ENCODE measurements around the gene KRTAP9-7.
"Not testable (repeated sequence)": the region's sequence is repeated elsewhere in the genome, so short reads cannot be mapped to it uniquely, and the experiment has no call there.

KRTAP9-7 gene, protein sequence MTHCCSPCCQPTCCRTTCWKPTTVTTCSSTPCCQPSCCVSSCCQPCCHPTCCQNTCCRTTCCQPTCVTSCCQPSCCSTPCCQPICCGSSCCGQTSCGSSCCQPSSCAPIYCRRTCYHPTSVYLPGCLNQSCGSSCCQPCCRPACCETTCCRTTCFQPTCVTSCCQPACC

DNA sequence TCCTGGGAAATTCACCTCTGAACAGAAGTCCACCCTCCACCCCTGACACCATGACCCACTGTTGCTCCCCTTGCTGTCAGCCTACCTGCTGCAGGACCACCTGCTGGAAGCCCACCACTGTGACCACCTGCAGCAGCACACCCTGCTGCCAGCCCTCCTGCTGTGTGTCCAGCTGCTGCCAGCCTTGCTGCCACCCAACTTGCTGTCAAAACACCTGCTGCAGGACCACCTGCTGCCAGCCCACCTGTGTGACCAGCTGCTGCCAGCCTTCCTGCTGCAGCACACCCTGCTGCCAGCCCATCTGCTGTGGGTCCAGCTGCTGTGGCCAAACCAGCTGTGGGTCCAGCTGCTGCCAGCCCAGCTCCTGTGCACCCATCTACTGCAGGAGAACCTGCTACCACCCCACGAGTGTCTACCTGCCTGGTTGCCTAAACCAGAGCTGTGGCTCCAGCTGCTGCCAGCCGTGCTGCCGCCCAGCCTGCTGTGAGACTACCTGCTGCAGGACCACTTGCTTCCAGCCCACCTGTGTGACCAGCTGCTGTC lies at the start of gene KRTAP9-7:
Gene KRTAP9-7 (plus strand): TSS at position 51 of the 543 bp plus-strand sequence. CDS start 0 bp downstream, at position 51.
- DNase-seq (ENCODE audit: low read depth in 2 of 2), result not testable (repeated sequence)

DNA sequence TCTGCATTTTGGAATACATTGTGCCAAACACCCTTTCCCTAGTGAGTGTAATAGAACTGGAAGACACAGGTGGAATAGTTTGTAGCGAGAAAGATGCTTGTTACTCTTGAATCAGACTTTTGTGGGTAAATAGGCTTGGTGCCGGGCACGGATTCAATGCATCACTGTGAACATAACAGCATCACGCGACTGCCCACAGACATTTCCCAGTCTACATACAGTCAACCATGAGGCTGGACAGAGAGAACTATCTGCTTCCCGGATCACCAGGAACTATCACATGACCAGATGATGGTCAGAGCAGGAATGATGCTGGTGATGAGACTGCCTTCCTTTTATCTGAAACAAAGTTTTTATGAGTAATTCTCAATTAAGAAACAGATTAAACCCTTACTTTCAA lies 49.4 kb upstream of the KRTAP9-7 start:
- no peak for DNase-seq (ENCODE audit: low read depth in 2 of 2)

DNA sequence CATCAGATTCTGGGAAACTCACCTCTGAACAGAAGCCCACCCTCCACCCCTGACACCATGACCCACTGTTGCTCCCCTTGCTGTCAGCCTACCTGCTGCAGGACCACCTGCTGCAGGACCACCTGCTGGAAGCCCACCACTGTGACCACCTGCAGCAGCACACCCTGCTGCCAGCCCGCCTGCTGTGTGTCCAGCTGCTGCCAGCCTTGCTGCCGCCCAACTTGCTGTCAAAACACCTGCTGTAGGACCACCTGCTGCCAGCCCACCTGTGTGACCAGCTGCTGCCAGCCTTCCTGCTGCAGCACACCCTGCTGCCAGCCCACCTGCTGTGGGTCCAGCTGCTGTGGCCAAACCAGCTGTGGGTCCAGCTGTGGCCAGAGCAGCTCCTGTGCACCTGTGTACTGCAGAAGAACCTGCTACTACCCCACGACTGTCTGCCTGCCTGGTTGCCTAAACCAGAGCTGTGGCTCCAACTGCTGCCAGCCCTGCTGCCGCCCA lies 48.9 kb upstream of the KRTAP9-7 start, which contains the start of gene KRTAP9-2:
Gene KRTAP9-2 (plus strand): TSS at position 51 of the 498 bp plus-strand sequence. CDS start 7 bp downstream, at position 58.
- DNase-seq (ENCODE audit: low read depth in 2 of 2), result not testable (repeated sequence)

DNA sequence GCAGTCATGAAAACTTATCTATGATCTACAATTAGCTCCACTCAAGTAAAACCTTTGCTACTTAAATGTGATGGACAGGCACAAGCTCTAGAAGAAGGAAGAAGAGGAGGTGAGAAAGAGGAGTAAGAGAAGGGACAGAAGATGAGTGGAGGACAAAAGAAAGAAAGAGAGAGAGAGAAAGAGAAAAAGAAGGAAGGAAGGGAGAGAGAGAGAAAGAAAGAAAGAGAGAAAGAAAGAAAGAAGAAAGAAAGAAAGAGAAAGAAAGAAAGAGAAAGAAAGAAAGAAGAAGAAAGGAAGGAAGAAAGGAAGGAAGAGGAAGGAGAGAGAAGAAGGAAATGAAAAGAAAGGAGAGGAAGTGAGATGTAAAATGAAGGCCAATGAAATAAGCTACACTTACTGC lies 45.4 kb upstream of the KRTAP9-7 start:
- no peak for DNase-seq (ENCODE audit: low read depth in 2 of 2)

DNA sequence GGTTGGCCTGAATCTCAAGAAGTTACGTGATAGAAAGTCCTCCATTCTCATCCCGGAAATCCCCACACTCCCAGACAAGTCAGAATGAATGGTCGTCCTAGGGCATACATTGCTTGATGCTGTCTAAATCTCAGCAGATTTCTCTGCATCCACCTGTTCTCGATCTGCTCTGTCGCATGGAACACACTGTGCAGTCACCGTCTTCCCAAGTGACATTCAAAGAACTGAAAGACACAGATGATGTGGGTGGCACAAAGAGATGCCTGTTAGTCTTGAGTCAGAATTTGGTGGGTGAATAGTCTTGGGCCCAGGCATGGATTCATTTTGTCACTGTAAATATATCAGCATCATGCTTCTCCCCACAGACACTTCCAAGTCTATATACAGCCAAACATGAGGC lies 43.8 kb upstream of the KRTAP9-7 start:
- DNase-seq (ENCODE audit: low read depth in 2 of 2), result no peak

DNA sequence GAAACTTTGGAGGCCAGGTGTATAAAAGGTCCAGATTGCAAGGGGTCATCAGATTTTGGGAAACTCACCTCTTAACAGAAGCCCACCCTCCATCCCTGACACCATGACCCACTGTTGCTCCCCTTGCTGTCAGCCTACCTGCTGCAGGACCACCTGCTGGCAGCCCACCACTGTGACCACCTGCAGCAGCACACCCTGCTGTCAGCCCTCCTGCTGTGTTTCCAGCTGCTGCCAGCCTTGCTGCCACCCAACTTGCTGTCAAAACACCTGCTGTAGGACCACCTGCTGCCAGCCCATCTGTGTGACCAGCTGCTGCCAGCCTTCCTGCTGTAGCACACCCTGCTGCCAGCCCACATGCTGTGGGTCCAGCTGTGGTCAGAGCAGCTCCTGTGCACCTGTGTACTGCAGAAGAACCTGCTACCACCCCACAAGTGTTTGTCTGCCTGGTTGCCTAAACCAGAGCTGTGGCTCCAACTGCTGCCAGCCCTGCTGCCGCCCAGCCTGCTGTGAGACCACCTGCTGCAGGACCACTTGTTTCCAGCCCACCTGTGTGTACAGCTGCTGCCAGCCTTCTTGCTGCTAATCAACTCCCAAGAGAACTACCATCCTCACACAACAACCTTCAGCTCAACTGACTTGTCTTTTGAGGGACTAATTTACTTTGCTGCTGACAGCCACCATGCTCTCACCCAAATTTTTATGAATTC lies 42.9 kb upstream of the KRTAP9-7 start, which contains the start of gene KRTAP9-3:
Gene KRTAP9-3 (plus strand): TSS at position 51 of the 707 bp plus-strand sequence. CDS start 53 bp downstream, at position 104.
- not testable (repeated sequence) for DNase-seq (ENCODE audit: low read depth in 2 of 2)

GRCh38 chr17:41237116-41237515 lies 38.4 kb upstream of the KRTAP9-7 start:
- not testable (repeated sequence) for DNase-seq (ENCODE audit: low read depth in 2 of 2)

GRCh38 chr17:41237949-41238437 lies 37.5 kb upstream of the KRTAP9-7 start, which contains the start of gene KRTAP9-8:
Gene KRTAP9-8, plus strand, starts transcription at chr17:41237999. Its CDS starts 53 bp downstream, at chr17:41238052.
- DNase-seq (ENCODE audit: low read depth in 2 of 2), result not testable (repeated sequence)

GRCh38 chr17:41246995-41247787 lies 28.3 kb upstream of the KRTAP9-7 start:
- not testable (repeated sequence) for DNase-seq (ENCODE audit: low read depth in 2 of 2)

GRCh38 chr17:41249637-41250240 lies 25.8 kb upstream of the KRTAP9-7 start, which contains the start of gene KRTAP9-4:
Gene KRTAP9-4, plus strand, starts transcription at chr17:41249687. Its CDS starts 34 bp downstream, at chr17:41249721.
- DNase-seq (ENCODE audit: low read depth in 2 of 2), result not testable (repeated sequence)

GRCh38 chr17:41251261-41251660 lies 24.2 kb upstream of the KRTAP9-7 start:
- DNase-seq (ENCODE audit: low read depth in 2 of 2), result no peak

- no peak for DNase-seq (ENCODE audit: low read depth in 2 of 2)
Measured at GRCh38 chr17:41254861-41255260, 20.6 kb upstream of the KRTAP9-7 start.

GRCh38 chr17:41255381-41256290 lies 19.9 kb upstream of the KRTAP9-7 start, which contains the start of gene KRTAP9-9:
Gene KRTAP9-9, plus strand, starts transcription at chr17:41255384.
- not testable (repeated sequence) for DNase-seq (ENCODE audit: low read depth in 2 of 2)

- DNase-seq (ENCODE audit: low read depth in 2 of 2), result no peak
Measured at GRCh38 chr17:41256291-41256685, 19.2 kb upstream of the KRTAP9-7 start.

DNA sequence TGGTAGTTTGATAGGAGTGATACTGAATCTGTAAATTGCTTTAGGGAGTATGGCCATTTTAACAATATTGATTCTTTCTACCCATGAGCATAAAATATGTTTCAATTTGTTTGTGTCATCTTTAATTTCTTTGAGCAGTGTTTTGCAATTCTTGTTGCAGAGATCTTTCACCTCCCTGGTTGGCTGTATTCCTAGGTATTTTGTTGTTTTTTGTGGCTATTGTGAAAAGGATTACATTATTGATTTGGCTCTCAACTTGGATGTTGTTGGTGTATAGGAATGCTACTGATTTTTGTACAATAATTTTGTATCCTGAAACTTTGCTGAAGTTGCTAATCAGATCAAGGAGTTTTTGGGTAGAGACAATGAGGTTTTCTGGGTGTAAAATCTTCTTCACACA lies 17.1 kb upstream of the KRTAP9-7 start:
- DNase-seq (ENCODE audit: low read depth in 2 of 2), result no peak

GRCh38 chr17:41263212-41263611 lies 12.3 kb upstream of the KRTAP9-7 start:
- DNase-seq (ENCODE audit: low read depth in 2 of 2), result no peak

GRCh38 chr17:41264599-41264998 lies 10.9 kb upstream of the KRTAP9-7 start:
- DNase-seq (ENCODE audit: low read depth in 2 of 2), result no peak

- no peak for DNase-seq (ENCODE audit: low read depth in 2 of 2)
Measured at GRCh38 chr17:41265078-41265477, 10.4 kb upstream of the KRTAP9-7 start, which contains the start of gene KRTAP9-6. Gene KRTAP9-6, plus strand, starts transcription at chr17:41265378. Its CDS starts 0 bp downstream, at chr17:41265378.

- DNase-seq (ENCODE audit: low read depth in 2 of 2), result no peak
Measured at GRCh38 chr17:41267711-41268110, 7.8 kb upstream of the KRTAP9-7 start.

DNA sequence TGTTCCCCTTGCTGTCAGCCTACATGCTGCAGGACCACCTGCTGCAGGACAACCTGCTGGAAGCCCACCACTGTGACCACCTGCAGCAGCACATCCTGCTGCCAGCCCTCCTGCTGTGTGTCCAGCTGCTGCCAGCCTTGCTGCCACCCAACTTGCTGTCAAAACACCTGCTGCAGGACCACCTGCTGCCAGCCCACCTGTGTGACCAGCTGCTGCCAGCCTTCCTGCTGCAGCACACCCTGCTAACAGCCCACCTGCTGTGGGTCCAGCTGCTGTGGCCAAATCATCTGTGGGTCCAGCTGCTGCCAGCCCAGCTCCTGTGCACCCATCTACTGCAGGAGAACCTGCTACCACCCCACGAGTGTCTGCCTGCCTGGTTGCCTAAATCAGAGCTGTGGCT lies 4.2 kb upstream of the KRTAP9-7 start:
- not testable (repeated sequence) for DNase-seq (ENCODE audit: low read depth in 2 of 2)

All from stimulated activated CD4-positive, alpha-beta T cell treated with anti-CD3 and anti-CD28 coated beads, Interleukin-4, amount 100 ng/mL, for 48 hours (primary cell).